HUES64 (cell line): ENCODE measurements around the gene GPS1.

Experiments used
- H3K27ac ChIP-seq: 2 replicates; pipeline ENCODE4 v1.7.0; 2013; ENCODE audit warnings: low read depth, low read length, inconsistent platforms
- H3K27me3 ChIP-seq: 2 replicates; pipeline ENCODE4 v1.6.1; 2013; ENCODE audit warnings: mild to moderate bottlenecking, low read length; ENCODE audit not compliant: insufficient read depth
- H3K36me3 ChIP-seq: 2 replicates; pipeline ENCODE4 v1.6.1; 2013; ENCODE audit warnings: mild to moderate bottlenecking, low read length; ENCODE audit not compliant: insufficient read depth
- H3K4me1 ChIP-seq: 2 replicates; pipeline ENCODE4 v1.6.1; 2013; ENCODE audit warnings: mild to moderate bottlenecking, low read length, moderate library complexity; ENCODE audit not compliant: insufficient read depth
- H3K4me3 ChIP-seq: 2 replicates; pipeline ENCODE4 v1.5.1; 2013; ENCODE audit warnings: mild to moderate bottlenecking, low read length, moderate library complexity
- H3K9ac ChIP-seq: 2 replicates; pipeline ENCODE4 v1.6.1; 2013; ENCODE audit warnings: mild to moderate bottlenecking, low read depth, low read length
- H3K9me3 ChIP-seq: 2 replicates; pipeline ENCODE4 v1.6.1; 2013; ENCODE audit warnings: low read depth, low read length; ENCODE audit not compliant: insufficient read depth
- WGBS: fragments of 150-250, 120-280 bp; methylation state at CpG from one replicate; pipeline ENCODE4 v1.1.7; 2013; ENCODE audit warnings: missing lambda C conversion rate; 5-methylcytosine and 5-hydroxymethylcytosine counted together

GPS1 gene

GRCh38 chr17:82082456-82082855 lies 30.8 kb downstream of the GPS1 start:
- H3K4me1 ChIP-seq = no peaks in the 10 kb centered on the region
- H3K9ac ChIP-seq = no peak overlapping the region
- H3K27me3 ChIP-seq = no peaks in the 10 kb centered on the region
- H3K9me3 ChIP-seq = no peaks in the 10 kb centered on the region
- 96% methylated on average over 19 of the region's 19 CpGs for WGBS
- no peak overlapping the region for H3K4me3 ChIP-seq
- H3K36me3 ChIP-seq = peaks cover 95% of the 10 kb centered on the region
- H3K27ac ChIP-seq = no peak overlapping the region

GRCh38 chr17:82083009-82083408 lies 31.3 kb downstream of the GPS1 start:
- Histone ChIP-seq H3K4me1 (no peaks in the 10 kb centered on the region), H3K4me3 (no peak overlapping the region), H3K36me3 (peaks cover 97% of the 10 kb centered on the region), H3K27me3 (no peaks in the 10 kb centered on the region), H3K9me3 (no peaks in the 10 kb centered on the region), H3K9ac (no peak overlapping the region), H3K27ac (no peak overlapping the region)
- 96% methylated on average over 24 of the region's 24 CpGs for WGBS

- H3K9ac ChIP-seq = no peak overlapping the region; the same call in 1 of the 2 replicates
- peaks cover 97% of the 10 kb centered on the region for H3K36me3 ChIP-seq
- WGBS = 97% methylated on average over 55 of the region's 55 CpGs
- H3K9me3 ChIP-seq = no peaks in the 10 kb centered on the region
- H3K4me3 ChIP-seq = no peak overlapping the region
- H3K4me1 ChIP-seq = no peaks in the 10 kb centered on the region
- H3K27ac ChIP-seq = no peak overlapping the region
- H3K27me3 ChIP-seq = no peaks in the 10 kb centered on the region
Observed at GRCh38 chr17:82083533-82084359, 32.0 kb downstream of the GPS1 start.

- Histone ChIP-seq H3K9me3 (no peaks in the 10 kb centered on the region), H3K4me1 (no peaks in the 10 kb centered on the region), H3K27me3 (no peaks in the 10 kb centered on the region), H3K36me3 (peaks cover 99% of the 10 kb centered on the region), H3K4me3 (no peak overlapping the region), H3K9ac (no peak overlapping the region; the same call in 1 of the 2 replicates), H3K27ac (no peak overlapping the region)
- 95% methylated on average over 31 of the region's 31 CpGs for WGBS
Observed at GRCh38 chr17:82084373-82085030, 32.8 kb downstream of the GPS1 start.

GRCh38 chr17:82085031-82085861 lies 33.5 kb downstream of the GPS1 start:
- Histone ChIP-seq H3K36me3 (peaks cover 99% of the 10 kb centered on the region), H3K27ac (no peak overlapping the region), H3K4me1 (no peaks in the 10 kb centered on the region), H3K9me3 (no peaks in the 10 kb centered on the region), H3K27me3 (no peaks in the 10 kb centered on the region), H3K9ac (no peak overlapping the region), H3K4me3 (no peak overlapping the region)
- WGBS = 95% methylated on average over 49 of the region's 49 CpGs

GRCh38 chr17:82085931-82086764 lies 34.5 kb downstream of the GPS1 start:
- Histone ChIP-seq H3K36me3 (peaks cover 97% of the 10 kb centered on the region), H3K9me3 (no peaks in the 10 kb centered on the region), H3K9ac (no peak overlapping the region), H3K27me3 (no peaks in the 10 kb centered on the region), H3K27ac (no peak overlapping the region), H3K4me3 (no peak overlapping the region), H3K4me1 (no peaks in the 10 kb centered on the region)
- WGBS = 95% methylated on average over 25 of the region's 25 CpGs

GRCh38 chr17:82086941-82087906 lies 35.5 kb downstream of the GPS1 start:
- WGBS = 94% methylated on average over 39 of the region's 39 CpGs
- H3K4me3 ChIP-seq = no peak overlapping the region
- no peak overlapping the region for H3K27ac ChIP-seq
- H3K9me3 ChIP-seq = no peaks in the 10 kb centered on the region
- H3K4me1 ChIP-seq = no peaks in the 10 kb centered on the region
- peaks cover 98% of the 10 kb centered on the region for H3K36me3 ChIP-seq
- no peak overlapping the region for H3K9ac ChIP-seq
- H3K27me3 ChIP-seq = no peaks in the 10 kb centered on the region

- Histone ChIP-seq H3K4me3 (no peak overlapping the region), H3K36me3 (peaks cover 95% of the 10 kb centered on the region), H3K27ac (no peak overlapping the region), H3K27me3 (no peaks in the 10 kb centered on the region), H3K9ac (no peak overlapping the region), H3K9me3 (no peaks in the 10 kb centered on the region), H3K4me1 (no peaks in the 10 kb centered on the region)
- WGBS = 96% methylated on average over 48 of the region's 48 CpGs
Observed at GRCh38 chr17:82087961-82088837, 36.5 kb downstream of the GPS1 start.
